ENCODE data around the gene LTBP2.

DNA sequence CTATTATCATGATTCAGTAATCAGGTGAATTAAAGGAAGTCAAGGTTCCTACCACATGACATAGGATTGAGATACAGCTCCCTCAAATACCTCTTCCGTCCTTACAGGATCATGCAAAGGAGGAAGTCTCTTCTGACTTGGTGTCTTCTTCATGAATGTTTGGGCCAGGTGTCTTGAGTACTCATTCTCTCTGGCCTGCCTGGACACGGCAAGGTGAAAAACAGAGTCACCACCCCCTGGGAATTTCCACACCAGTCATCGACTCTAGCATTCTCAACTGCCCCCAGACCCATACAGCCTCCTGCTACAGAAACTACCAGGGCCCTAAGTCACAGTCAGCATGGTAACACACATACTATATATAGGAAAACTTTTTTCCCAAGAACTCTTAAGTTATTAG, 44.9 kb upstream of the LTBP2 start:
- TF ChIP-seq, protein P1, sequence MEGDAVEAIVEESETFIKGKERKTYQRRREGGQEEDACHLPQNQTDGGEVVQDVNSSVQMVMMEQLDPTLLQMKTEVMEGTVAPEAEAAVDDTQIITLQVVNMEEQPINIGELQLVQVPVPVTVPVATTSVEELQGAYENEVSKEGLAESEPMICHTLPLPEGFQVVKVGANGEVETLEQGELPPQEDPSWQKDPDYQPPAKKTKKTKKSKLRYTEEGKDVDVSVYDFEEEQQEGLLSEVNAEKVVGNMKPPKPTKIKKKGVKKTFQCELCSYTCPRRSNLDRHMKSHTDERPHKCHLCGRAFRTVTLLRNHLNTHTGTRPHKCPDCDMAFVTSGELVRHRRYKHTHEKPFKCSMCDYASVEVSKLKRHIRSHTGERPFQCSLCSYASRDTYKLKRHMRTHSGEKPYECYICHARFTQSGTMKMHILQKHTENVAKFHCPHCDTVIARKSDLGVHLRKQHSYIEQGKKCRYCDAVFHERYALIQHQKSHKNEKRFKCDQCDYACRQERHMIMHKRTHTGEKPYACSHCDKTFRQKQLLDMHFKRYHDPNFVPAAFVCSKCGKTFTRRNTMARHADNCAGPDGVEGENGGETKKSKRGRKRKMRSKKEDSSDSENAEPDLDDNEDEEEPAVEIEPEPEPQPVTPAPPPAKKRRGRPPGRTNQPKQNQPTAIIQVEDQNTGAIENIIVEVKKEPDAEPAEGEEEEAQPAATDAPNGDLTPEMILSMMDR (IDR thresholded peaks at IDR 0.05 in 4 of 5, conservative IDR thresholded peaks at IDR 0.05 in 1 of 5), result no peak
- TF ChIP-seq POLR2A (IDR thresholded peaks at IDR 0.05), result no peak
